CD14-positive monocyte (primary cell): Measurements from ENCODE around the gene MOGAT2. TPM values are rescaled to one million over a fixed set of nuclear protein-coding genes. Genes with fewer than 3 reads are reported as not detected.

Source experiments
- DNase-seq, 3 donors: peaks; one replicate each; pipeline ENCODE4 v3.0.0-alpha.2; 2011 to 2022
- H2AFZ ChIP-seq: 2 replicates; pipeline ENCODE4 v1.6.0; 2012; ENCODE audit warnings: mild to moderate bottlenecking, low read depth, low read length, inconsistent platforms; ENCODE audit not compliant: insufficient read depth, poor library complexity, severe bottlenecking
- H3K27ac ChIP-seq, 2 donors: 1 replicate in 1 of 2; 2 replicates in 1 of 2; pipeline ENCODE4 v1.5.1; 2012 to 2013; ENCODE audit warnings: low read length in 2 of 2, control low read depth in 1 of 2, inconsistent platforms in 1 of 2, low read depth in 1 of 2, mild to moderate bottlenecking in 1 of 2
- H3K27me3 ChIP-seq, 2 donors: one replicate each; pipeline versions ENCODE4 v1.6.0 to v1.6.1; 2011 to 2013; ENCODE audit warnings: low read length in 2 of 2; ENCODE audit not compliant: control insufficient read depth in 2 of 2, insufficient read depth in 2 of 2
- H3K36me3 ChIP-seq, 2 donors: replicated peaks in 1 of 2; 1 replicate in 1 of 2; 2 replicates in 1 of 2; pipeline versions ENCODE4 v1.5.1 to v1.6.1; 2012 to 2013; ENCODE audit warnings: low read length in 2 of 2, control low read depth in 1 of 2, inconsistent platforms in 1 of 2, mild to moderate bottlenecking in 1 of 2; ENCODE audit not compliant: insufficient read depth in 2 of 2, control insufficient read depth in 1 of 2
- H3K4me1 ChIP-seq, 2 donors: 1 replicate in 1 of 2; 2 replicates in 1 of 2; pipeline versions ENCODE4 v1.5.1 to v1.6.1; 2012 to 2013; ENCODE audit warnings: low read length in 2 of 2, control low read depth in 1 of 2, inconsistent platforms in 1 of 2, mild to moderate bottlenecking in 1 of 2, moderate library complexity in 1 of 2; ENCODE audit not compliant: insufficient read depth in 2 of 2, control insufficient read depth in 1 of 2
- H3K4me2 ChIP-seq: replicated peaks from 2 replicates; pipeline ENCODE3; 2012; ENCODE audit warnings: low read length, moderate library complexity, mild to moderate bottlenecking; ENCODE audit not compliant: poor library complexity, severe bottlenecking; ENCODE audit errors: extremely low read depth
- H3K4me3 ChIP-seq, 3 experiments: fragments of 200-600 bp in 1 of 3; sonication (generic) in 1 of 3; replicated peaks in 1 of 3; 1 replicate in 2 of 3; 2 replicates in 1 of 3; pipeline ENCODE4 v1.5.1; 2011 to 2013; ENCODE audit warnings: low read length in 3 of 3, mild to moderate bottlenecking in 3 of 3, control low read depth in 2 of 3, low read depth in 2 of 3, inconsistent platforms in 1 of 3, moderate library complexity in 1 of 3
- H3K79me2 ChIP-seq: 2 replicates; pipeline ENCODE4 v1.6.0; 2012; ENCODE audit warnings: mild to moderate bottlenecking, control low read depth, inconsistent platforms, low read length, moderate library complexity; ENCODE audit not compliant: insufficient read depth
- H3K9ac ChIP-seq: 2 replicates; pipeline ENCODE4 v1.6.0; 2017; ENCODE audit warnings: low read length, mild to moderate bottlenecking; ENCODE audit not compliant: insufficient read depth, poor library complexity, severe bottlenecking
- H3K9me3 ChIP-seq, 2 donors: replicated peaks in 1 of 2; 1 replicate in 1 of 2; 2 replicates in 1 of 2; pipeline versions ENCODE4 v1.5.1 to v1.6.1; 2012 to 2013; ENCODE audit warnings: low read length in 2 of 2, control low read depth in 1 of 2; ENCODE audit not compliant: control insufficient read depth in 1 of 2, insufficient read depth in 1 of 2
- H4K20me1 ChIP-seq: 2 replicates; pipeline ENCODE4 v1.6.0; 2012; ENCODE audit warnings: mild to moderate bottlenecking, low read length, control low read depth, moderate library complexity; ENCODE audit not compliant: insufficient read depth
- H3K27ac Mint-ChIP-seq, 7 donors: one replicate each; pipeline ENCODE4 v1.8.0; 2020; ENCODE audit warnings: mild to moderate bottlenecking in 7 of 7, mixed read lengths in 7 of 7, moderate library complexity in 6 of 7, inconsistent platforms in 2 of 7
- H3K27me3 Mint-ChIP-seq, 3 donors: one replicate each; pipeline ENCODE4 v1.8.0; 2021 to 2022; ENCODE audit warnings: low read depth in 3 of 3, mild to moderate bottlenecking in 3 of 3, mixed read lengths in 3 of 3, moderate library complexity in 3 of 3, inconsistent platforms in 1 of 3
- H3K36me3 Mint-ChIP-seq, 2 donors: one replicate each; pipeline ENCODE4 v1.8.0; 2020; ENCODE audit warnings: mixed read lengths in 2 of 2, inconsistent platforms in 1 of 2, mild to moderate bottlenecking in 1 of 2
- H3K4me1 Mint-ChIP-seq: one replicate; pipeline ENCODE4 v1.8.0; 2020; ENCODE audit warnings: mild to moderate bottlenecking, mixed read lengths
- H3K4me3 Mint-ChIP-seq, 2 donors: one replicate each; pipeline ENCODE4 v1.8.0; 2020; ENCODE audit warnings: mild to moderate bottlenecking in 2 of 2, mixed read lengths in 2 of 2, moderate library complexity in 1 of 2
- H3K9me3 Mint-ChIP-seq, 7 donors: one replicate each; pipeline ENCODE4 v1.8.0; 2020 to 2022; ENCODE audit warnings: mixed read lengths in 7 of 7, mild to moderate bottlenecking in 6 of 7, moderate library complexity in 6 of 7, inconsistent platforms in 2 of 7
- CTCF ChIP-seq: fragments of 200-600 bp; IDR thresholded peaks from one replicate; pipeline ENCODE4 v1.8.0; 2022; ENCODE audit warnings: antibody characterized with exemption, mild to moderate bottlenecking
- WGBS: methylation state at CpG from one replicate; pipeline ENCODE4 v1.1.5; 2013; ENCODE audit warnings: missing lambda C conversion rate; ENCODE audit not compliant: insufficient coverage; 5-methylcytosine and 5-hydroxymethylcytosine counted together
- intact Hi-C, 2 donors: fragments of 100-400 bp; cut with micrococcal nuclease; formaldehyde crosslinking; loops; one replicate each; pipeline versions ENCODE4 v1.15.0 to v1.15.1; 2023
- polyA plus RNA-seq, 3 donors: library from polyadenylated mRNA; depleted of rRNA in 1 of 3; unstranded in 2 of 3; stranded (reverse) in 1 of 3; fragments of 300-500 nt in 2 of 3; fragments of >200 nt in 1 of 3; fragmentation: Illumina TruSeq in 2 of 3; gene quantifications; 1 replicate in 2 of 3; 2 replicates in 1 of 3; pipeline ENCODE4 v1.2.3, GENCODE V29; 2012 to 2021

Gene MOGAT2
- polyA plus RNA-seq, 3 donors = not detected

- H3K36me3 Mint-ChIP-seq = peaks cover 18% of the 10 kb centered on the region in 2 donors
- peak; percentile 66 to 80 (median 73) for DNase-seq
- peaks cover 37% of the 10 kb centered on the region for H3K79me2 ChIP-seq
- intact Hi-C loops = no loop called here
- H3K9ac ChIP-seq = peak within 1 kb of the TSS; percentile 91
- H3K27ac Mint-ChIP-seq = peak within 1 kb of the TSS; percentile 80 to 93 (median 89)
- TF ChIP-seq CTCF = no peak
- H3K27me3 Mint-ChIP-seq = peaks cover 7 to 15% (median 11%) of the 10 kb centered on the region in 3 donors
- H3K4me1 Mint-ChIP-seq = peaks cover 85% of the 10 kb centered on the region
- H3K9me3 Mint-ChIP-seq = peaks cover 0 to 1% (median 0%) of the 10 kb centered on the region in 7 donors
- H3K4me2 ChIP-seq = peak within 1 kb of the TSS; percentile 82
- H3K4me1 ChIP-seq = peaks cover 73 to 80% of the 10 kb centered on the region in 2 donors
- H3K27ac ChIP-seq = peak within 1 kb of the TSS; percentile 42 to 89
- WGBS = 2% methylated on average over 64 of the region's 66 CpGs
- no peaks in the 10 kb centered on the region for H3K36me3 ChIP-seq
- no peaks in the 10 kb centered on the region for H3K9me3 ChIP-seq
- peak within 1 kb of the TSS; percentile 48 to 79 (median 62) for H3K4me3 ChIP-seq
- H3K4me3 Mint-ChIP-seq = peak within 1 kb of the TSS; percentile 89
- H2AFZ ChIP-seq = peak within 1 kb of the TSS; percentile 84
- no peaks in the 10 kb centered on the region for H3K27me3 ChIP-seq
- H4K20me1 ChIP-seq = no peaks in the 10 kb centered on the region
Observed at GRCh38 chr11:75768112-75768908, 50.7 kb downstream of the MOGAT2 start, which contains the start of gene DGAT2. Gene DGAT2, plus strand, starts transcription at chr11:75768778. Its CDS starts 214 bp downstream, at chr11:75768992.

GRCh38 chr11:75768909-75769771 lies 51.5 kb downstream of the MOGAT2 start:
- peak overlapping the region; percentile 75 to 92 (median 87) for H3K27ac Mint-ChIP-seq
- peaks cover 86% of the 10 kb centered on the region for H3K4me1 Mint-ChIP-seq
- H3K36me3 ChIP-seq = no peaks in the 10 kb centered on the region
- peaks cover 76 to 80% of the 10 kb centered on the region in 2 donors for H3K4me1 ChIP-seq
- peak overlapping the region; percentile 82 for H3K4me2 ChIP-seq
- peak overlapping the region; percentile 84 for H2AFZ ChIP-seq
- peak overlapping the region; percentile 11 to 89 for H3K27ac ChIP-seq
- no peaks in the 10 kb centered on the region for H3K9me3 ChIP-seq
- H3K36me3 Mint-ChIP-seq = peaks cover 21 to 22% of the 10 kb centered on the region in 2 donors
- no peak for TF ChIP-seq CTCF
- H3K9ac ChIP-seq = peak overlapping the region; percentile 91
- intact Hi-C loops = no loop called here
- peak overlapping the region; percentile 89 for H3K4me3 Mint-ChIP-seq
- peaks cover 42% of the 10 kb centered on the region for H3K79me2 ChIP-seq
- no peaks in the 10 kb centered on the region for H4K20me1 ChIP-seq
- peak overlapping the region; percentile 48 to 79 (median 62) for H3K4me3 ChIP-seq
- no peaks in the 10 kb centered on the region for H3K9me3 Mint-ChIP-seq
- peaks cover 7 to 15% (median 11%) of the 10 kb centered on the region in 3 donors for H3K27me3 Mint-ChIP-seq
- WGBS = 16% methylated on average over 25 of the region's 46 CpGs
- no peaks in the 10 kb centered on the region for H3K27me3 ChIP-seq
- DNase-seq = no peak
